ENCODE measurements around the gene IQCM.

IQCM gene

DNA sequence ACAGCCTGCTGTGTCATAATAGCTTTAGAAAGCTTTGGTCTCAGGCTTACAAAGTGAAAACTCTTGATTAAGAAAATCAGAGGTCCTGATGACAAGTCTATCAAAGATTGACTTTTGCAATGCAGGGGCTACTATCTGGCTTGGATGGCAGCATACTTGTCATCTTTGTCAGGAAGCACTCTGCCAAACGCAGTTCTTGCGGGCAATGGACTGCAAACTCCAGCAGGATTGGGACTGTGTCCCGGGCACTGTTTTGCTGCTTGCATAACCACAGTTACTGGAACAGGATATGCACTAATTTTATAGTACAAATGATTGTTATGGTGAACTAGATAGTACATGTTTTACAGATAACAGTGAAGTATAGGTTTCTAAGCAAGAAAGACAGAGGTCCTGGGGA is 185.6 kb downstream of the IQCM start:
- Mint-ChIP-seq H3K36me3 (ENCODE audit: low read depth) (no peaks in the 10 kb centered on the region), H3K27ac (no peak overlapping the region), H3K27me3 (ENCODE audit: low read depth) (no peaks in the 10 kb centered on the region), H3K9me3 (peaks cover 2% of the 10 kb centered on the region), H3K4me1 (no peaks in the 10 kb centered on the region), H3K4me3 (no peak overlapping the region)
- TF ChIP-seq, protein P1, sequence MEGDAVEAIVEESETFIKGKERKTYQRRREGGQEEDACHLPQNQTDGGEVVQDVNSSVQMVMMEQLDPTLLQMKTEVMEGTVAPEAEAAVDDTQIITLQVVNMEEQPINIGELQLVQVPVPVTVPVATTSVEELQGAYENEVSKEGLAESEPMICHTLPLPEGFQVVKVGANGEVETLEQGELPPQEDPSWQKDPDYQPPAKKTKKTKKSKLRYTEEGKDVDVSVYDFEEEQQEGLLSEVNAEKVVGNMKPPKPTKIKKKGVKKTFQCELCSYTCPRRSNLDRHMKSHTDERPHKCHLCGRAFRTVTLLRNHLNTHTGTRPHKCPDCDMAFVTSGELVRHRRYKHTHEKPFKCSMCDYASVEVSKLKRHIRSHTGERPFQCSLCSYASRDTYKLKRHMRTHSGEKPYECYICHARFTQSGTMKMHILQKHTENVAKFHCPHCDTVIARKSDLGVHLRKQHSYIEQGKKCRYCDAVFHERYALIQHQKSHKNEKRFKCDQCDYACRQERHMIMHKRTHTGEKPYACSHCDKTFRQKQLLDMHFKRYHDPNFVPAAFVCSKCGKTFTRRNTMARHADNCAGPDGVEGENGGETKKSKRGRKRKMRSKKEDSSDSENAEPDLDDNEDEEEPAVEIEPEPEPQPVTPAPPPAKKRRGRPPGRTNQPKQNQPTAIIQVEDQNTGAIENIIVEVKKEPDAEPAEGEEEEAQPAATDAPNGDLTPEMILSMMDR (IDR thresholded peaks at IDR 0.05; ENCODE audit: unreplicated experiment in 3 of 3) = no peak

DNA sequence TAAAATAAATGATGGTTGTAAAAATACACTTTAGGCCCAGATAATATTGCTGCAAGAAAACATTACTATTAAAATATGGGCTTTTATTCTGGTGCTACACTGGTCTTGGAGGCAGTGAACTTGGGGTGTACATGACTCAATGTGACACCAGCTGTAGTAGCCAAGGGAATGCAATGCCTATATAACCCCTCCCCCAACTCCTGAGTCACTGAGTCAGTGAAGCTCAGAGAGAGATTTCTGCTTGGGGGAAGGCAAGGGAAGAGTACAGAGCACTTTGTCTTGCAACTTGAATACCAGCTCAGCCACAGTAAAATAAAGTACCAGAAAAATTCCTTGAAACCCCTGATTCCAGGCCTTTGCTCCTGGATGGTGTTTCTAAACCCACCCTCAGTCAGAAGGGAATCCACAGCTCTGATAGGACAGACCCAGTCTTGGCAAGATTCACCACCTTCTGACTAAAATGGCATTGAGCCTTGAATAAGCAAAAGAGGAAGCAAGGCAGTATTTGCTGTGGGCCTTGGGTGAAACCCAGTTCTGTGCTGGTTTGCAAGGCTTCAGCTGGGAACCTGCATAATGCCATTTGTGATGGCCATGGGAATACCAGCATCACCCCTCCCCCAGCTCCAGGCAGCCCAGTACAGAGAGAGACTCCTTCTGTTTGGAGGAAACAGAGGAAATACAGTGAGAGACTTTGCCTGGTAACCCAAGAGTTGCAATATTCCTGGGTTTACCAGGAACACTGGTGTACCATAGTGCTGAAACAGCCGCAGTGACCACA is 209.9 kb downstream of the IQCM start:
- H3K4me3 Mint-ChIP-seq = no peak overlapping the region
- H3K9me3 Mint-ChIP-seq = peaks cover 9% of the 10 kb centered on the region
- no peaks in the 10 kb centered on the region for H3K27me3 Mint-ChIP-seq (ENCODE audit: low read depth)
- no peaks in the 10 kb centered on the region for H3K4me1 Mint-ChIP-seq
- no peaks in the 10 kb centered on the region for H3K36me3 Mint-ChIP-seq (ENCODE audit: low read depth)
- H3K27ac Mint-ChIP-seq = no peak overlapping the region
- TF ChIP-seq, protein P1 (IDR thresholded peaks at IDR 0.05; ENCODE audit: unreplicated experiment in 3 of 3) = no peak

DNA sequence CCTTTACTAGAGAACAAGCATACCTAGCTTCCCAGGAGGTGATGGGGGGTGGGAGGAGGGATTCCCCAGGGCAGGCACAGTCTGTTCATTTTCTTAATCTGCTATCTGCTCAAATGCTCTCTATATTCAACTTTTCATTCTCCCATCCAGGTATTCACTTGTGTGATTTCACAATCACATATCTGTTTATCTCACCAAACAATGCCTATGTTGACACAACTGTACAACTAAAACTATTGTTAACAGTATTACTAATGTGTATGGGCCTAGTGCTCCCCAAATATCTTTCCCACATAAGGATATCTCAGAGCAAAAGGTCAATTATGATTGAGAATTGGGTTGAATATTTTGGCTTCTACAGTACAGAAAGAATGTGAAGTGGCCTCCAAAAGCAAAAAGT is 210.8 kb downstream of the IQCM start:
- Mint-ChIP-seq H3K9me3 (peaks cover 7% of the 10 kb centered on the region), H3K27me3 (ENCODE audit: low read depth) (no peaks in the 10 kb centered on the region)

DNA sequence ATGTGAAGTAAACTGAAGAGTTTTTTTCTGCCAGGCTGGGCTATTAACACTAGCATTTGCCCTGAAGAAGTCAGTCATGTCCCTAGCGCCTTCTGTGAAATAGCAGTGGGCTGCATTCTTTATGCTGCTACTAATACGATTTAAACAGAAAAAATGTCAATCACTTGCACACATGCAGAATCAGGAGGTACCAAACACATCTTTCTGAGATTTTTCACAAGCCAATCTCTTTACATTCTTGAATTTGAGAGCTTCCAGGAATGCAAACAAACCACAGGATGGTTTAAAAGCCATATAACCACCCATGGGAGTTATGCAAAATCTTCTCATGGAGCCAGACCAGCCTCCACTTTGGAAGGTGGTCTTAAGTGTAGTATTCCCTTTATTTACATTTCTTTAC is 220.1 kb downstream of the IQCM start:
- H3K4me3 Mint-ChIP-seq = no peak overlapping the region
- H3K27me3 Mint-ChIP-seq (ENCODE audit: low read depth) = no peaks in the 10 kb centered on the region
- no peaks in the 10 kb centered on the region for H3K36me3 Mint-ChIP-seq (ENCODE audit: low read depth)
- TF ChIP-seq, protein P1 (IDR thresholded peaks at IDR 0.05; ENCODE audit: unreplicated experiment in 3 of 3) = no peak
- no peak overlapping the region for H3K27ac Mint-ChIP-seq
- H3K9me3 Mint-ChIP-seq = peaks cover 5% of the 10 kb centered on the region
- no peaks in the 10 kb centered on the region for H3K4me1 Mint-ChIP-seq

More for the DNA sequence above, 210.8 kb downstream of the IQCM start:
- no peaks in the 10 kb centered on the region for H3K4me1 Mint-ChIP-seq
- H3K4me3 Mint-ChIP-seq = no peak overlapping the region
- no peak overlapping the region for H3K27ac Mint-ChIP-seq
- TF ChIP-seq, protein P1 (IDR thresholded peaks at IDR 0.05; ENCODE audit: unreplicated experiment in 3 of 3) = no peak
- H3K36me3 Mint-ChIP-seq (ENCODE audit: low read depth) = no peaks in the 10 kb centered on the region

DNA sequence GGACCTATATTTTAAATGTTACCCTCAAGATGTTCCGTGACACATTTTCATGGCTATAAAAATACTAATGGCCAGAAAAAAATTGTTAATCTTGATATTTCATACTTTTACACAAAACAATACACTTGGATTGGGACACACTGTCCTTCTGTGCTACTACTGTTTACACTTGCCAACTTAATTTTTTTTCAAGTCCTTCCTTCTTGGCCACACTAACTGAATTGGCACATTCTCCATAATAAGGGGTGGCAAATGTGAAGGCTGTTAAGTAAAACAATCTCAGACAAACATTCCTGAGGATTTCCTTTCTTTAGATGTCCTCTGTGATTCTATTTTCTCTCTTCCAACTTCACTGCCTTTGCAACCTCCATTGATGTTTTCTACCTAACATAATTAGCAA is 225.8 kb downstream of the IQCM start:
- Mint-ChIP-seq H3K4me1 (no peaks in the 10 kb centered on the region), H3K27me3 (ENCODE audit: low read depth) (no peaks in the 10 kb centered on the region), H3K27ac (no peak overlapping the region), H3K4me3 (no peak overlapping the region), H3K36me3 (ENCODE audit: low read depth) (no peaks in the 10 kb centered on the region), H3K9me3 (peaks cover 10% of the 10 kb centered on the region)
- TF ChIP-seq, protein P1 (IDR thresholded peaks at IDR 0.05; ENCODE audit: unreplicated experiment in 3 of 3) = no peak

DNA sequence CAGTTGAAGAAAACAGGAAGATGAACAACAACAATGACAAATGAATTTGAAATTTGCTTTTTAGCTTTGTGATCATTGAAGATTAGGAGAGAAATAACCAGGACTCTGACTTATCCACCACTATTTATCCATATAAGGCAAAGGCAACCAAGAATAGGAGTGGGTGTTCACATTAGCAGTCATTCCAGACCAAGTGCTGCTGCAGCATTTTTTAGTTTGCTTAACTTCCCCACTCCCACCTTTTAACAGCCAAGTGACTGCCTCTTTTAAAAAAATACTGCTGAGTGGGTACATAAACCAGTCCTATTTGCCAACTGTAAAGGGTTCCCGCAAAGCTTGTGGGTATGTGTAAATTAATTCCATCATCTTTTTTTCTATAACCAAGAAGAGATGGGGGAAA is 230.9 kb downstream of the IQCM start:
- H3K4me1 Mint-ChIP-seq = no peaks in the 10 kb centered on the region
- no peak overlapping the region for H3K4me3 Mint-ChIP-seq
- H3K9me3 Mint-ChIP-seq = peaks cover 5% of the 10 kb centered on the region
- no peaks in the 10 kb centered on the region for H3K27me3 Mint-ChIP-seq (ENCODE audit: low read depth)
- no peaks in the 10 kb centered on the region for H3K36me3 Mint-ChIP-seq (ENCODE audit: low read depth)
- peak overlapping the region in 2 of 3 experiments; percentile 55 to 73 for H3K27ac Mint-ChIP-seq
- TF ChIP-seq, protein P1 (IDR thresholded peaks at IDR 0.05; ENCODE audit: unreplicated experiment in 3 of 3) = no peak

Measured in nephron (organoid).